ENCODE results near the gene SPOUT1. TPM values are rescaled to one million over a fixed set of nuclear protein-coding genes. Genes with fewer than 3 reads are reported as not detected.
"Not testable (repeated sequence)": the region's sequence is repeated elsewhere in the genome, so short reads cannot be mapped to it uniquely, and the experiment has no call there.

The SPOUT1 gene
- total RNA-seq, 2 experiments from 2014 or later: 85.9 to 91.2 TPM

DNA sequence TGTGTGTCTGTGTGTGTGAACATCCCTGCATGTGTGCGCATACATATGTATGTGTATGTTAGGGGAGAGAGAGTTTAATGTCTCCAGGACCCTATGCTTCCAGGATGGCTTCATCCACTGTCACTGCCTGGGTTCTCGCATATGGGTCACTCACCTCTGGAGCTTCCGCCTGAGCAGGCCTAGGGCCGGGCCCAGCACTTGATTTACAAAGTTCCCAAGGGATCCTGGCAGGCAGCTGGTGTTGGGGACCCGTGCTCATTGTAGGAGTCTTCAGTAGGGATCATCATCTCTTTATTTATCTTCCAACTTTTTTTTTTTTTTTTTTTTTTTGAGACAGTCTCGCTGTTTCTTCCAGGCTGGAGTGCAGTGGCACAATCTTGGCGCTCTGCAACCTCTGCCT is 29.5 kb downstream of the SPOUT1 start:
- CTCF ChIA-PET: interaction anchor here (1.3 kb wide), 1 partner anchor 18 kb away, joined by 3 read pairs; the partner anchor contains the start of gene ENDOG
- no peaks in the 10 kb centered on the region for H3K4me1 Mint-ChIP-seq (ENCODE audit: low read depth)
- TF ChIP-seq, protein P1, sequence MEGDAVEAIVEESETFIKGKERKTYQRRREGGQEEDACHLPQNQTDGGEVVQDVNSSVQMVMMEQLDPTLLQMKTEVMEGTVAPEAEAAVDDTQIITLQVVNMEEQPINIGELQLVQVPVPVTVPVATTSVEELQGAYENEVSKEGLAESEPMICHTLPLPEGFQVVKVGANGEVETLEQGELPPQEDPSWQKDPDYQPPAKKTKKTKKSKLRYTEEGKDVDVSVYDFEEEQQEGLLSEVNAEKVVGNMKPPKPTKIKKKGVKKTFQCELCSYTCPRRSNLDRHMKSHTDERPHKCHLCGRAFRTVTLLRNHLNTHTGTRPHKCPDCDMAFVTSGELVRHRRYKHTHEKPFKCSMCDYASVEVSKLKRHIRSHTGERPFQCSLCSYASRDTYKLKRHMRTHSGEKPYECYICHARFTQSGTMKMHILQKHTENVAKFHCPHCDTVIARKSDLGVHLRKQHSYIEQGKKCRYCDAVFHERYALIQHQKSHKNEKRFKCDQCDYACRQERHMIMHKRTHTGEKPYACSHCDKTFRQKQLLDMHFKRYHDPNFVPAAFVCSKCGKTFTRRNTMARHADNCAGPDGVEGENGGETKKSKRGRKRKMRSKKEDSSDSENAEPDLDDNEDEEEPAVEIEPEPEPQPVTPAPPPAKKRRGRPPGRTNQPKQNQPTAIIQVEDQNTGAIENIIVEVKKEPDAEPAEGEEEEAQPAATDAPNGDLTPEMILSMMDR (IDR thresholded peaks at IDR 0.05): no peak
- H3K36me3 Mint-ChIP-seq (ENCODE audit: low read depth): peaks cover 8% of the 10 kb centered on the region
- POLR2A ChIA-PET: interaction anchor here (1.4 kb wide), 1 partner anchor 18 kb away, joined by 4 read pairs; the partner anchor contains the start of gene ENDOG
- H3K27ac Mint-ChIP-seq: no peak overlapping the region
- no peak for ATAC-seq
- H3K9me3 Mint-ChIP-seq: no peaks in the 10 kb centered on the region
- no peak overlapping the region for H3K4me3 Mint-ChIP-seq
- no peaks in the 10 kb centered on the region for H3K27me3 Mint-ChIP-seq
- intact Hi-C loops (cut with micrococcal nuclease): no loop called here
- no peak for DNase-seq

DNA sequence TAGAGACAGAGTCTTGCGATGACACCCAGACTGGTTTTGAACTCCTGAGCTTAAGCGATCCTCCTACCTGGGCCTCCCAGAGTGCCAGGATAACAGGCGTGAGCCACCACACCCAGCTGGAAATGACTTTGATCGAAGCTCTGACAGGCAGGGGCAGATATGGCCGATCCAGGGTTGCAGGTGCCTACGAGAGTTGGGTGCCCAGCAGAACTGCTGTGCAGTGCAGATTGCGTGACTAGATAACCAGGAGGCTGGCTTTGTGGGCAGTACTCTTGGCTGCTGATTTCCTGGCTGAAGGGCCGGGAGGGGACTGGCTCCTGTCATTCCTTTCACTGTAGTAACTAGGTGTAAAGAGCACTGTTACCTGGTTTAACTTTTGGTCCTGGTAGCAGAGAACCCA is 30.7 kb downstream of the SPOUT1 start:
- ATAC-seq: no peak
- Mint-ChIP-seq H3K27ac (no peak overlapping the region), H3K27me3 (no peaks in the 10 kb centered on the region), H3K36me3 (ENCODE audit: low read depth) (peaks cover 10% of the 10 kb centered on the region), H3K9me3 (no peaks in the 10 kb centered on the region), H3K4me3 (no peak overlapping the region), H3K4me1 (ENCODE audit: low read depth) (no peaks in the 10 kb centered on the region)
- TF ChIP-seq, protein P1 (IDR thresholded peaks at IDR 0.05): no peak
- no peak for DNase-seq
- CTCF ChIA-PET: interaction anchor here (1.8 kb wide), 1 partner anchor 20 kb away, joined by 4 read pairs; the partner anchor contains the start of gene ENDOG
- POLR2A ChIA-PET: interaction anchor here (1.0 to 1.4 kb wide), 2 partner anchors 19 to 20 kb away, joined by 3 to 4 read pairs; partner anchors contain the start of gene ENDOG
- intact Hi-C loops (cut with micrococcal nuclease): no loop called here

DNA sequence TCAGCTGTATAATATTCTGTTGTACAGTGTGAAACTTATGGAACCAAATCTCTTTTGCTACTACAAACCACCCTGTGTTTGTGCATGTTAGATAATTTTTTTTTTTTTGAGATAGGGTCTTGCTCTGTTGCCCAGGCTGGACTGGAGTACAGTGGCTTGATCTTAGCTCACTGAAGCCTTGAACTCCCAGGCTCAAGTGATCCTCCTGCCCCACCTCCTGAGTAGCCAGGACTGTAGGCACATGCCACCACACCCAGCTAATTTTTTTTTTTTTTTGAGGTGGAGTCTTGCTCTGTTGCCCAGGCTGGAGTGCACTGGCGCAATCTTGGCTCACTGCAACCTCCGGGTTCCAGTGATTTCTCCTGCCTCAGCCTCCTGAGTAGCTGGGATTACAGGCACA is 34.6 kb downstream of the SPOUT1 start:
- H3K9me3 Mint-ChIP-seq; H3K27me3 Mint-ChIP-seq; H3K4me3 Mint-ChIP-seq; H3K27ac Mint-ChIP-seq; CTCF ChIA-PET; ATAC-seq; intact Hi-C loops (cut with micrococcal nuclease); POLR2A ChIA-PET; DNase-seq; H3K4me1 Mint-ChIP-seq (ENCODE audit: low read depth); H3K36me3 Mint-ChIP-seq (ENCODE audit: low read depth): not testable (repeated sequence)

DNA sequence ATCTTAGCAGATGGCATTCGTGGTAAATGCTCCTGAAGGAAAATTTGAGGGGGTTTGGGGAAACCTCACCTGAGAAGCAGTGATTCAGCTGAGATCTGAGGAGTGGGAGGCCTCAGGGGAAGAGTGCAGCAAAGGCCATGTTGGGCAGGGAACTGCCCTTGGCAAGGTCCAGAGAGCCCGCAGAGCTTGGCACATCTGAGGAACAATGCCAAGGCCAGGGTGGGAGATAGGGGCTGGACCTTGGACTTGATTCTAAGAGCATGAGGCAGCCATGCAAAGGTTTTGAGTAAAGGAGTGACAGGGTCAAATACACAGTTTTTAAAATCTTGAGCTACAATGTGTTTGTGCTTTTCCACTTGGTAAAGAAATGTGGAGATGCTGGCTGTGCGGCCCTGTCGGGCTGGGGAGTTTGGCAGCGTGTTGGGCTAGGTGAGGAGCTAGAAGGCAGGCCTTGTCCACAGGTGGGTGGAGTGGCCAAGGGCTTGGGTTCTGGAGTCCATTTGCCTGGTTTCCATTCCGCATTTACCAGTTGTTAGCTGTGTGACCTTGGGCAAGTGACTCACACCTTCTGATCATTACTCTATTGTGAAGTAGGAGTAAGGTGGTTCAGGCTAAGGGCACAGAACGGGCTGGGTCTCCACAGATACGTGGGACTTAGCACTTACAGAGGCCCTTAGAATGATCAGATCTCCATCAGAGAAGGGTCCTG is 36.5 kb downstream of the SPOUT1 start:
- Mint-ChIP-seq H3K4me1 (ENCODE audit: low read depth) (peaks cover 11% of the 10 kb centered on the region), H3K36me3 (ENCODE audit: low read depth) (peaks cover 9% of the 10 kb centered on the region), H3K27ac (peak overlapping the region; percentile 41), H3K27me3 (no peaks in the 10 kb centered on the region), H3K9me3 (no peaks in the 10 kb centered on the region), H3K4me3 (no peak overlapping the region)
- intact Hi-C loops (cut with micrococcal nuclease): no loop called here
- ChIA-PET CTCF (interaction anchor here (0.6 to 3.2 kb wide), 2 partner anchors 25 to 92 kb away, joined by 3 to 14 read pairs; partner anchors contain the start of gene ENDOG), POLR2A (interaction anchor here (0.9 to 1.3 kb wide), 4 partner anchors 11 to 69 kb away, joined by 3 to 5 read pairs (median 3); partner anchors contain the start of gene ZDHHC12)
- no peak for ATAC-seq
- no peak for DNase-seq
- TF ChIP-seq, protein P1 (IDR thresholded peaks at IDR 0.05): no peak

DNA sequence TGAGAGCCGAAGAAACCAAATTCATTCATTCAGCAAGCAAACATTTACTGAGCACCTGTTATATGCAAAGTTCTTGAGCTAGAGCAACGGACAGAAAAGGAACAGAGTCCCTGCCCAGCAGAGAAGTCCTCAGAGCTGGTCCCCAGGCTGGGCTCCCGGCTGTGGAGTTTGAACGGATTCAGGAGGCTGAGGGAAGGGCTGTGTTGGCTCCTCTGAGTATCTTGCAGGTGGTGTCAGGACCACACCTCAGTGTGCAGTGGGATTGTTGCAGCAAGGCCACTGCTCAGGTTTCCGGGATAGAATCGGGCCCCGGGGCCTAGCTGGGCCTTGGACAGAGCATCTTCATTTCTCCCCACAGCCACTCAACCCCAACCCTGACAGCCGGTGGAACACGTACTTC is 37.5 kb downstream of the SPOUT1 start:
- H3K9me3 Mint-ChIP-seq: no peaks in the 10 kb centered on the region
- peaks cover 16% of the 10 kb centered on the region for H3K4me1 Mint-ChIP-seq (ENCODE audit: low read depth)
- H3K27ac Mint-ChIP-seq: no peak overlapping the region
- TF ChIP-seq, protein P1 (IDR thresholded peaks at IDR 0.05): no peak
- no peak overlapping the region for H3K4me3 Mint-ChIP-seq
- no peak for DNase-seq
- no peaks in the 10 kb centered on the region for H3K27me3 Mint-ChIP-seq
- ChIA-PET CTCF (interaction anchor here (0.5 to 3.2 kb wide), 2 partner anchors 26 to 71 kb away, joined by 3 to 14 read pairs; partner anchors contain the start of gene ENDOG), POLR2A (interaction anchor here (0.8 to 1.3 kb wide), 3 partner anchors 24 to 68 kb away, joined by 3 to 5 read pairs (median 3); partner anchors contain the start of gene ZDHHC12)
- ATAC-seq: no peak
- intact Hi-C loops (cut with micrococcal nuclease): no loop called here
- peaks cover 9% of the 10 kb centered on the region for H3K36me3 Mint-ChIP-seq (ENCODE audit: low read depth)

All from activated CD8-positive, alpha-beta T cell treated with anti-CD3 and anti-CD28 coated beads for 36 hours (primary cell).